H9 (cell line): Measurements from ENCODE around the gene POLR3H. TPM values are rescaled to one million over a fixed set of nuclear protein-coding genes. Genes with fewer than 3 reads are reported as not detected.

Source experiments
- DNase-seq: peaks from one replicate; pipeline ENCODE4 v3.0.0-alpha.2; 2017
- H2AFZ ChIP-seq: one replicate; pipeline ENCODE4 v1.6.1; 2013; ENCODE audit warnings: mild to moderate bottlenecking, low read length, control low read depth, moderate library complexity
- H2AK5ac ChIP-seq: 2 replicates; pipeline ENCODE4 v1.6.1; 2013; ENCODE audit warnings: low read length, control low read depth, mixed read lengths; ENCODE audit not compliant: insufficient read length
- H2BK120ac ChIP-seq: one replicate; pipeline ENCODE4 v1.6.1; 2013; ENCODE audit warnings: low read depth, mild to moderate bottlenecking, low read length, control low read depth, inconsistent platforms; ENCODE audit not compliant: poor library complexity, severe bottlenecking
- H2BK12ac ChIP-seq: 2 replicates; pipeline ENCODE4 v1.6.1; 2013; ENCODE audit warnings: low read length, control low read depth, mixed read lengths, low read depth; ENCODE audit not compliant: insufficient read length
- H2BK15ac ChIP-seq: 2 replicates; pipeline ENCODE4 v1.6.1; 2013; ENCODE audit warnings: low read depth, low read length, control low read depth
- H2BK20ac ChIP-seq: one replicate; pipeline ENCODE4 v1.6.1; 2013; ENCODE audit warnings: low read depth, mild to moderate bottlenecking, low read length, control low read depth, inconsistent platforms; ENCODE audit not compliant: poor library complexity, severe bottlenecking
- H2BK5ac ChIP-seq: 2 replicates; pipeline ENCODE4 v1.6.1; 2013; ENCODE audit warnings: low read length, control low read depth, mixed read lengths; ENCODE audit not compliant: insufficient read length
- H3K14ac ChIP-seq: 2 replicates; pipeline ENCODE4 v1.6.1; 2013; ENCODE audit warnings: low read length, control low read depth; ENCODE audit not compliant: insufficient read depth
- H3K18ac ChIP-seq: 2 replicates; pipeline ENCODE4 v1.6.1; 2013; ENCODE audit warnings: low read depth, mild to moderate bottlenecking, mixed read lengths, low read length, control low read depth; ENCODE audit not compliant: insufficient read length
- H3K23ac ChIP-seq: 2 replicates; pipeline ENCODE4 v1.6.1; 2013; ENCODE audit warnings: low read length, control low read depth, mixed read lengths, low read depth; ENCODE audit not compliant: insufficient read length
- H3K23me2 ChIP-seq: 2 replicates; pipeline ENCODE4 v1.6.1; 2013; ENCODE audit warnings: low read depth, mild to moderate bottlenecking, mixed read lengths, low read length, control low read depth; ENCODE audit not compliant: insufficient read length, poor library complexity, severe bottlenecking
- H3K27ac ChIP-seq: 2 replicates; pipeline ENCODE4 v1.5.1; 2013; ENCODE audit warnings: low read length, control low read depth, mixed read lengths, low read depth; ENCODE audit not compliant: insufficient read length
- H3K27me3 ChIP-seq: 2 replicates; pipeline ENCODE4 v1.6.1; 2013; ENCODE audit warnings: low read length, control low read depth, inconsistent platforms; ENCODE audit not compliant: insufficient read depth
- H3K4ac ChIP-seq: 2 replicates; pipeline ENCODE4 v1.6.1; 2013; ENCODE audit warnings: low read depth, mild to moderate bottlenecking, control low read depth, inconsistent platforms, low read length, moderate library complexity
- H3K4me1 ChIP-seq: 2 replicates; pipeline ENCODE4 v1.6.1; 2013; ENCODE audit warnings: low read length, control low read depth, inconsistent platforms; ENCODE audit not compliant: insufficient read depth
- H3K4me2 ChIP-seq: 2 replicates; pipeline ENCODE4 v1.6.1; 2013; ENCODE audit warnings: low read length, control low read depth, mixed read lengths; ENCODE audit not compliant: insufficient read length, insufficient read depth
- H3K56ac ChIP-seq: 2 replicates; pipeline ENCODE4 v1.6.1; 2013; ENCODE audit warnings: low read depth, mild to moderate bottlenecking, mixed read lengths, low read length, control low read depth; ENCODE audit not compliant: insufficient read length
- H3K79me1 ChIP-seq: 2 replicates; pipeline ENCODE4 v1.6.1; 2013; ENCODE audit warnings: low read depth, mild to moderate bottlenecking, moderate library complexity, low read length, control low read depth, inconsistent platforms; ENCODE audit not compliant: insufficient read depth, poor library complexity, severe bottlenecking
- H3K79me2 ChIP-seq: 2 replicates; pipeline ENCODE4 v1.6.1; 2013; ENCODE audit warnings: low read length, control low read depth, inconsistent platforms; ENCODE audit not compliant: insufficient read depth
- H3K9ac ChIP-seq: 2 replicates; pipeline ENCODE4 v1.6.1; 2013; ENCODE audit warnings: low read length, control low read depth, mixed read lengths; ENCODE audit not compliant: insufficient read length; ENCODE audit errors: extremely low read depth
- H3K9me3 ChIP-seq: one replicate; pipeline ENCODE4 v1.6.1; 2013; ENCODE audit warnings: low read depth, low read length, inconsistent platforms; ENCODE audit not compliant: control insufficient read depth
- H3T11ph ChIP-seq: one replicate; pipeline ENCODE4 v1.6.1; 2013; ENCODE audit warnings: mild to moderate bottlenecking, low read length, control low read depth, inconsistent platforms
- H4K20me1 ChIP-seq: one replicate; pipeline ENCODE4 v1.6.1; 2013; ENCODE audit not compliant: control insufficient read depth, insufficient read length, insufficient read depth
- H4K5ac ChIP-seq: 2 replicates; pipeline ENCODE4 v1.6.1; 2013; ENCODE audit warnings: low read depth, mild to moderate bottlenecking, mixed read lengths, low read length, control low read depth; ENCODE audit not compliant: insufficient read length
- H4K8ac ChIP-seq: replicated peaks from 2 replicates; pipeline ENCODE4 v1.6.1; 2013; ENCODE audit warnings: low read length, control low read depth, mixed read lengths, low read depth; ENCODE audit not compliant: insufficient read length
- H4K91ac ChIP-seq: 2 replicates; pipeline ENCODE4 v1.6.1; 2013; ENCODE audit warnings: low read depth, mild to moderate bottlenecking, moderate library complexity, mixed read lengths, low read length, control low read depth; ENCODE audit not compliant: insufficient read length
- H3K27ac Mint-ChIP-seq, 3 experiments: 2 replicates in 2 of 3; 3 replicates in 1 of 3; pipeline ENCODE4 v1.8.0; 2020 to 2021; ENCODE audit warnings: mixed read lengths in 3 of 3, mild to moderate bottlenecking in 1 of 3, moderate library complexity in 1 of 3
- H3K27me3 Mint-ChIP-seq: 2 replicates; pipeline ENCODE4 v1.8.0; 2021; ENCODE audit warnings: low read depth, mild to moderate bottlenecking, moderate library complexity, mixed read lengths
- H3K36me3 Mint-ChIP-seq, 3 experiments: 2 replicates in 2 of 3; 3 replicates in 1 of 3; pipeline ENCODE4 v1.8.0; 2020 to 2021; ENCODE audit warnings: low read depth in 3 of 3, mixed read lengths in 3 of 3; ENCODE audit not compliant: insufficient read depth in 1 of 3
- H3K4me1 Mint-ChIP-seq, 2 experiments: 2 replicates each; pipeline ENCODE4 v1.8.0; 2020; ENCODE audit warnings: mixed read lengths in 2 of 2
- H3K4me3 Mint-ChIP-seq, 2 experiments: 2 replicates in 1 of 2; 3 replicates in 1 of 2; pipeline ENCODE4 v1.8.0; 2020 to 2021; ENCODE audit warnings: mild to moderate bottlenecking in 2 of 2, mixed read lengths in 2 of 2, moderate library complexity in 1 of 2
- H3K9me3 Mint-ChIP-seq, 2 experiments: 2 replicates in 1 of 2; 3 replicates in 1 of 2; pipeline ENCODE4 v1.8.0; 2020; ENCODE audit warnings: mild to moderate bottlenecking in 2 of 2, mixed read lengths in 2 of 2, moderate library complexity in 1 of 2
- WGBS: extraction: QIAGEN DNeasy Blood & Tissue Kit; methylation state at CpG from one replicate; pipeline ENCODE4 v1.1.7; 2013; ENCODE audit warnings: missing lambda C conversion rate, low lambda C conversion rate, mixed read lengths; ENCODE audit not compliant: insufficient read length; ENCODE audit errors: extremely low coverage; 5-methylcytosine and 5-hydroxymethylcytosine counted together
- total RNA-seq: library from RNA; stranded (reverse); gene quantifications from 2 replicates; pipeline ENCODE4 v1.2.1, GENCODE V29; 2021
- TF ChIP-seq, protein P1 (sequence below): fragments of 200-600 bp; sonication (generic); conservative IDR thresholded peaks from 3 replicates; pipeline ENCODE4 v1.8.0; 2021; ENCODE audit warnings: antibody characterized with exemption, mild to moderate bottlenecking

POLR3H gene
- total RNA-seq, 1 experiment from 2014 or later = 68.2 TPM

DNA sequence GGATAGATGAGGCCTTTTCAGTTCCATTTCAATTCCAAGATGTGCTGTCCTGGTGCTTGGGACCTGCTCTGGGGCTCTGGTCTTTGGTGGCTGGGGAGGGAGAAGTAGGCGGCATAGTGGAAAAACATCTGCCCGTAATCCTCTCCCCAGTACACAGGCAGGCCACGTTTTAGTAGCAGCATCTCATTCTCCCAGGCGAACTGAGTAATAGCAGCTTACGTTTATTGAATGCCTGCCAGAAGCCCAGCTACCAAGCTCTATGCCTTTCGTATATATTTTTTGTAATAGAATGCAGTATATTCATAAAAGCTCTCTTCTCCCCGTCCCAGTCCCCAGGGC, 63.9 kb downstream of the POLR3H start:
- DNase-seq = no peak
- Histone ChIP-seq H3K79me2 (peaks cover 3% of the 10 kb centered on the region; the same call in 1 of the 2 replicates), H2BK5ac (no peak overlapping the region), H3K18ac (no peak overlapping the region), H2BK12ac (no peak overlapping the region), H2BK120ac (no peak overlapping the region), H3T11ph (no peak overlapping the region), H4K20me1 (peaks cover 2% of the 10 kb centered on the region), H3K9me3 (no peaks in the 10 kb centered on the region), H4K8ac (no peak overlapping the region), H3K14ac (no peak overlapping the region), H3K4ac (no peak overlapping the region), H3K79me1 (no peaks in the 10 kb centered on the region), H2BK20ac (no peak overlapping the region), H3K56ac (no peak overlapping the region), H2AFZ (no peak overlapping the region), H2AK5ac (no peak overlapping the region), H4K91ac (no peak overlapping the region), H3K23me2 (no peaks in the 10 kb centered on the region), H4K5ac (no peak overlapping the region), H3K4me1 (peaks cover 10% of the 10 kb centered on the region; the same call in 1 of the 2 replicates), H3K27ac (no peak overlapping the region), H3K27me3 (no peaks in the 10 kb centered on the region), H3K4me2 (no peak overlapping the region), H2BK15ac (no peak overlapping the region), H3K23ac (no peak overlapping the region), H3K9ac (no peak overlapping the region)
- peak overlapping the region in 2 of 3 experiments; percentile 41 to 79; a peak in 5 of 7 replicates for H3K27ac Mint-ChIP-seq
- H3K9me3 Mint-ChIP-seq = no peaks in the 10 kb centered on the region
- H3K36me3 Mint-ChIP-seq = no peaks in the 10 kb centered on the region
- WGBS = no CpG with 5 or more reads among the region's 7 CpGs
- H3K4me1 Mint-ChIP-seq = peaks cover 43 to 49% of the 10 kb centered on the region in 2 experiments
- TF ChIP-seq, protein P1, sequence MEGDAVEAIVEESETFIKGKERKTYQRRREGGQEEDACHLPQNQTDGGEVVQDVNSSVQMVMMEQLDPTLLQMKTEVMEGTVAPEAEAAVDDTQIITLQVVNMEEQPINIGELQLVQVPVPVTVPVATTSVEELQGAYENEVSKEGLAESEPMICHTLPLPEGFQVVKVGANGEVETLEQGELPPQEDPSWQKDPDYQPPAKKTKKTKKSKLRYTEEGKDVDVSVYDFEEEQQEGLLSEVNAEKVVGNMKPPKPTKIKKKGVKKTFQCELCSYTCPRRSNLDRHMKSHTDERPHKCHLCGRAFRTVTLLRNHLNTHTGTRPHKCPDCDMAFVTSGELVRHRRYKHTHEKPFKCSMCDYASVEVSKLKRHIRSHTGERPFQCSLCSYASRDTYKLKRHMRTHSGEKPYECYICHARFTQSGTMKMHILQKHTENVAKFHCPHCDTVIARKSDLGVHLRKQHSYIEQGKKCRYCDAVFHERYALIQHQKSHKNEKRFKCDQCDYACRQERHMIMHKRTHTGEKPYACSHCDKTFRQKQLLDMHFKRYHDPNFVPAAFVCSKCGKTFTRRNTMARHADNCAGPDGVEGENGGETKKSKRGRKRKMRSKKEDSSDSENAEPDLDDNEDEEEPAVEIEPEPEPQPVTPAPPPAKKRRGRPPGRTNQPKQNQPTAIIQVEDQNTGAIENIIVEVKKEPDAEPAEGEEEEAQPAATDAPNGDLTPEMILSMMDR = no peak
- no peaks in the 10 kb centered on the region for H3K27me3 Mint-ChIP-seq
- H3K4me3 Mint-ChIP-seq = no peak overlapping the region; a peak in 2 of 5 replicates
